K562 (cell line): ENCODE results near the gene NPNT.

ENCODE experiments used
- ATF1 ChIP-seq, 2 experiments: fragments of 450-650 bp in 1 of 2; IDR thresholded peaks; 2 replicates each; pipeline ENCODE4 v1.6.1; 2016; ENCODE audit warnings: missing compliant biosample characterization in 1 of 2, missing genetic modification characterization in 1 of 2
- DPF2 ChIP-seq: fragments of 450-650 bp; IDR thresholded peaks from 2 replicates; pipeline ENCODE4 v1.6.1; 2016
- MTA1 ChIP-seq: fragments of 450-650 bp; IDR thresholded peaks from 2 replicates; pipeline ENCODE4 v1.6.1; 2017; ENCODE audit warnings: borderline replicate concordance
- NCOA4 ChIP-seq: fragments of 450-650 bp; IDR thresholded peaks from 2 replicates; pipeline ENCODE4 v1.6.1; 2018; ENCODE audit warnings: mild to moderate bottlenecking; ENCODE audit not compliant: partially characterized antibody
- TCF7 ChIP-seq: sonication (generic); IDR thresholded peaks from 2 replicates; pipeline ENCODE4 v1.6.1; 2016; ENCODE audit warnings: antibody characterized with exemption, borderline replicate concordance
- TF ChIP-seq, protein P1 (sequence below), 3 experiments: IDR thresholded peaks in 2 of 3; conservative IDR thresholded peaks in 1 of 3; 2 replicates each; pipeline ENCODE4 v1.5.1; 2011 to 2012; ENCODE audit warnings: low read length in 3 of 3, mild to moderate bottlenecking in 3 of 3, control low read depth in 2 of 3, improper control_type of control experiment in 1 of 3, inconsistent platforms in 1 of 3, low read depth in 1 of 3, mixed read lengths in 1 of 3, moderate library complexity in 1 of 3; ENCODE audit not compliant: insufficient read depth in 2 of 3
- TF ChIP-seq, protein P2 (sequence below), 2 experiments: IDR thresholded peaks; 2 replicates each; pipeline ENCODE4 v1.6.1; 2011; ENCODE audit warnings: borderline replicate concordance in 1 of 2, control low read depth in 1 of 2, low read depth in 1 of 2, low read length in 1 of 2, mild to moderate bottlenecking in 1 of 2, mixed read lengths in 1 of 2, moderate library complexity in 1 of 2; ENCODE audit not compliant: insufficient read depth in 1 of 2, insufficient read length in 1 of 2, poor library complexity in 1 of 2, severe bottlenecking in 1 of 2; ENCODE audit errors: extremely low read depth in 1 of 2

DNA sequence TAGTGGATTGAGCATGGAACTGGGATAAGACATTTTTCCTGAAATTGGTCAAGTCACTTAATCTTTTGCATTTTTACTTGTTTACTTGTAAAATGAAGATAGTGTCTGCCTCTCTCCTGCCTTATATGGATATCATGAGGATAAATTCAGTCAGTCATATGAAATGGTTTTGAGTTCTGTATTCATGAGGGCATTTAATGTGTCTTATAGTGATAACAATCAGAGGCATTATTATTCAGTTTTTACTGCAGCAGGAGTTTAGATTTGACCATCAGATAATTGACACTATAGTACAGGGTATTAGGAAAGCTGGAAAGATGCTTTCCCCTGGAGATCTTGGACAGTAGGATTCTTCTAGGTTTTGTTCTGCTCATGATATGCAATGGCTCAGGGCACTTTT lies 26.0 kb downstream of the NPNT start:
- TF ChIP-seq, protein P1, sequence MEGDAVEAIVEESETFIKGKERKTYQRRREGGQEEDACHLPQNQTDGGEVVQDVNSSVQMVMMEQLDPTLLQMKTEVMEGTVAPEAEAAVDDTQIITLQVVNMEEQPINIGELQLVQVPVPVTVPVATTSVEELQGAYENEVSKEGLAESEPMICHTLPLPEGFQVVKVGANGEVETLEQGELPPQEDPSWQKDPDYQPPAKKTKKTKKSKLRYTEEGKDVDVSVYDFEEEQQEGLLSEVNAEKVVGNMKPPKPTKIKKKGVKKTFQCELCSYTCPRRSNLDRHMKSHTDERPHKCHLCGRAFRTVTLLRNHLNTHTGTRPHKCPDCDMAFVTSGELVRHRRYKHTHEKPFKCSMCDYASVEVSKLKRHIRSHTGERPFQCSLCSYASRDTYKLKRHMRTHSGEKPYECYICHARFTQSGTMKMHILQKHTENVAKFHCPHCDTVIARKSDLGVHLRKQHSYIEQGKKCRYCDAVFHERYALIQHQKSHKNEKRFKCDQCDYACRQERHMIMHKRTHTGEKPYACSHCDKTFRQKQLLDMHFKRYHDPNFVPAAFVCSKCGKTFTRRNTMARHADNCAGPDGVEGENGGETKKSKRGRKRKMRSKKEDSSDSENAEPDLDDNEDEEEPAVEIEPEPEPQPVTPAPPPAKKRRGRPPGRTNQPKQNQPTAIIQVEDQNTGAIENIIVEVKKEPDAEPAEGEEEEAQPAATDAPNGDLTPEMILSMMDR (IDR thresholded peaks at IDR 0.05 in 2 of 3, conservative IDR thresholded peaks at IDR 0.05 in 1 of 3; ENCODE audit: insufficient read depth in 2 of 3, low read depth in 1 of 3, low read length in 3 of 3): no peak
- TF ChIP-seq NCOA4 (no peak), TCF7 (no peak), MTA1 (no peak), DPF2 (no peak), ATF1 (CRISPR knock-in tag; IDR thresholded peaks at IDR 0.05) (no peak), ATF1 (tag; IDR thresholded peaks at IDR 0.05) (no peak)
- TF ChIP-seq, protein P2, sequence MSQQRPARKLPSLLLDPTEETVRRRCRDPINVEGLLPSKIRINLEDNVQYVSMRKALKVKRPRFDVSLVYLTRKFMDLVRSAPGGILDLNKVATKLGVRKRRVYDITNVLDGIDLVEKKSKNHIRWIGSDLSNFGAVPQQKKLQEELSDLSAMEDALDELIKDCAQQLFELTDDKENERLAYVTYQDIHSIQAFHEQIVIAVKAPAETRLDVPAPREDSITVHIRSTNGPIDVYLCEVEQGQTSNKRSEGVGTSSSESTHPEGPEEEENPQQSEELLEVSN (IDR thresholded peaks at IDR 0.05; ENCODE audit: borderline replicate concordance in 1 of 2, extremely low read depth in 1 of 2, insufficient read depth in 1 of 2, insufficient read length in 1 of 2, low read depth in 1 of 2, low read length in 1 of 2, poor library complexity in 1 of 2, severe bottlenecking in 1 of 2): no peak
